ENCODE data around the gene JAGN1. TPM values are rescaled to one million over a fixed set of nuclear protein-coding genes. Genes with fewer than 3 reads are reported as not detected.

Gene JAGN1
- total RNA-seq, 2 experiments from 2014 or later = 14.4 to 15.1 TPM

DNA sequence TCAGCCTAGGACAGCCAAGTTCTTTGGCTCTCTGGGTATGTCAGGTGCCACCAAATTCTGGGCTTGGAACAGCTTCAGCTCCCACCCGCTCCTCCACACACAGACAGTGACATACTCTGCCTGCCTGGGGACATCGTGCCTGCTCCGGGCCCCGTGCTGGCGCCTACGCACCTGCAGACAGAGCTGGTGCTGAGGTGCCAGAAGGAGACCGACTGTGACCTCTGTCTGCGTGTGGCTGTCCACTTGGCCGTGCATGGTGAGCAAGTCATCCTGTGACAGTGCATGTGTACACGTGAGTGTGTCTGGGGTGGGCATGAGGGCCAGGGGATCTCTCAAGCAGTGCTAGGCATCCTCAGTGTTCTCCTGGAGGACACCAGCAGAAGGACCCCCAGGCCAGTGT is 27.4 kb downstream of the JAGN1 start:
- ChIA-PET CTCF (no interaction called here), POLR2A (interaction anchor here (4.9 kb wide), 1 partner anchor 15 kb away, joined by 32 read pairs; the partner anchor contains the start of gene CRELD1)
- no peak overlapping the region for H3K27ac ChIP-seq (ENCODE audit: low read depth in 1 of 2, low read length in 2 of 2)
- Mint-ChIP-seq H3K27me3 (no peaks in the 10 kb centered on the region), H3K4me1 (ENCODE audit: low read depth) (peaks cover 13% of the 10 kb centered on the region), H3K36me3 (ENCODE audit: low read depth) (no peaks in the 10 kb centered on the region), H3K9me3 (no peaks in the 10 kb centered on the region), H3K4me3 (no peak overlapping the region), H3K27ac (no peak overlapping the region)
- DNase-seq (no peak), ATAC-seq (ENCODE audit: poor library complexity) (no peak)
- TF ChIP-seq, protein P1, sequence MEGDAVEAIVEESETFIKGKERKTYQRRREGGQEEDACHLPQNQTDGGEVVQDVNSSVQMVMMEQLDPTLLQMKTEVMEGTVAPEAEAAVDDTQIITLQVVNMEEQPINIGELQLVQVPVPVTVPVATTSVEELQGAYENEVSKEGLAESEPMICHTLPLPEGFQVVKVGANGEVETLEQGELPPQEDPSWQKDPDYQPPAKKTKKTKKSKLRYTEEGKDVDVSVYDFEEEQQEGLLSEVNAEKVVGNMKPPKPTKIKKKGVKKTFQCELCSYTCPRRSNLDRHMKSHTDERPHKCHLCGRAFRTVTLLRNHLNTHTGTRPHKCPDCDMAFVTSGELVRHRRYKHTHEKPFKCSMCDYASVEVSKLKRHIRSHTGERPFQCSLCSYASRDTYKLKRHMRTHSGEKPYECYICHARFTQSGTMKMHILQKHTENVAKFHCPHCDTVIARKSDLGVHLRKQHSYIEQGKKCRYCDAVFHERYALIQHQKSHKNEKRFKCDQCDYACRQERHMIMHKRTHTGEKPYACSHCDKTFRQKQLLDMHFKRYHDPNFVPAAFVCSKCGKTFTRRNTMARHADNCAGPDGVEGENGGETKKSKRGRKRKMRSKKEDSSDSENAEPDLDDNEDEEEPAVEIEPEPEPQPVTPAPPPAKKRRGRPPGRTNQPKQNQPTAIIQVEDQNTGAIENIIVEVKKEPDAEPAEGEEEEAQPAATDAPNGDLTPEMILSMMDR (IDR thresholded peaks at IDR 0.05) = no peak
- no peaks in the 10 kb centered on the region for H3K27me3 ChIP-seq (ENCODE audit: control insufficient read depth in 1 of 2, insufficient read depth in 2 of 2, low read length in 2 of 2)
- no peaks in the 10 kb centered on the region for H3K9me3 ChIP-seq (ENCODE audit: control insufficient read depth in 1 of 2, insufficient read depth in 1 of 2, low read length in 2 of 2)
- intact Hi-C loops (cut with DNase I, micrococcal nuclease) = no loop called here
- H3K36me3 ChIP-seq (ENCODE audit: insufficient read depth, low read length) = no peaks in the 10 kb centered on the region
- H3K4me1 ChIP-seq (ENCODE audit: insufficient read depth, low read length) = peaks cover 26% of the 10 kb centered on the region
- no peak overlapping the region for H3K4me3 ChIP-seq (ENCODE audit: low read length)

DNA sequence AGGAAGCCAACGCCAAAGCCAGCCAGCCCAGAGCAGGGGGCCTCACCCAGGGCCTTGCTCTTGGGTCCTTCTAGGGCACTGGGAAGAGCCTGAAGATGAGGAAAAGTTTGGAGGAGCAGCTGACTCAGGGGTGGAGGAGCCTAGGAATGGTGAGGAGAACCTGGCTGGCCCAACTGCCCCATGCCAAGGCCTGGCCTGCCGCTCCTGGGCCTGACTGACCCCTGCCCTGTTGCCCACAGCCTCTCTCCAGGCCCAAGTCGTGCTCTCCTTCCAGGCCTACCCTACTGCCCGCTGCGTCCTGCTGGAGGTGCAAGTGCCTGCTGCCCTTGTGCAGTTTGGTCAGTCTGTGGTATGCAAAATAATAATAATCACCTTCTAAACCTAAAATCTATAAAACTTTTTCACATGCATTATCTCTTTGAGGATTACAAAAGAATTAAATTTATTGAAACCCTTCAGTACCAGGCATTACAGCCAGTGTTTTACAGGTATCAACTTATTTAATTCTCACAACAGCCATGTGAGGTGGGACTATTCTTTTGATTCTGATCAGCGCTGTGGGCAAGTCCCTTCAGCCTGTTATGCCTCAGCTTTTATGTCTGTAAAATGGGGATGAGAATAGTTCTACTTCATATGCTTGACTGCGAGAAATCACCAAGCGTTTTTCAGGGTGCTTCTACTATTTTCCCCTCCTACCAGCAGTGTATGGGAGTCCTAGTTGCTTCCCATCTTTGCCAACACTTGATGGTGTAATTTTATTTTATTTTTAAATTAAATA is 28.0 kb downstream of the JAGN1 start:
- POLR2A ChIA-PET = interaction anchor here (4.9 kb wide), 1 partner anchor 14 kb away, joined by 32 read pairs; the partner anchor contains the start of gene CRELD1
- Histone ChIP-seq H3K9me3 (ENCODE audit: control insufficient read depth in 1 of 2, insufficient read depth in 1 of 2, low read length in 2 of 2) (no peaks in the 10 kb centered on the region), H3K4me3 (ENCODE audit: low read length) (no peak overlapping the region), H3K27ac (ENCODE audit: low read depth in 1 of 2, low read length in 2 of 2) (no peak overlapping the region), H3K36me3 (ENCODE audit: insufficient read depth, low read length) (no peaks in the 10 kb centered on the region), H3K4me1 (ENCODE audit: insufficient read depth, low read length) (peaks cover 26% of the 10 kb centered on the region), H3K27me3 (ENCODE audit: control insufficient read depth in 1 of 2, insufficient read depth in 2 of 2, low read length in 2 of 2) (no peaks in the 10 kb centered on the region)
- Mint-ChIP-seq H3K9me3 (no peaks in the 10 kb centered on the region), H3K27ac (no peak overlapping the region), H3K4me3 (no peak overlapping the region), H3K36me3 (ENCODE audit: low read depth) (no peaks in the 10 kb centered on the region), H3K27me3 (no peaks in the 10 kb centered on the region), H3K4me1 (ENCODE audit: low read depth) (peaks cover 13% of the 10 kb centered on the region)
- DNase-seq = no peak
- intact Hi-C loops (cut with DNase I, micrococcal nuclease) = no loop called here
- CTCF ChIA-PET = no interaction called here
- TF ChIP-seq, protein P1 (IDR thresholded peaks at IDR 0.05) = no peak
- ATAC-seq (ENCODE audit: poor library complexity) = no peak

DNA sequence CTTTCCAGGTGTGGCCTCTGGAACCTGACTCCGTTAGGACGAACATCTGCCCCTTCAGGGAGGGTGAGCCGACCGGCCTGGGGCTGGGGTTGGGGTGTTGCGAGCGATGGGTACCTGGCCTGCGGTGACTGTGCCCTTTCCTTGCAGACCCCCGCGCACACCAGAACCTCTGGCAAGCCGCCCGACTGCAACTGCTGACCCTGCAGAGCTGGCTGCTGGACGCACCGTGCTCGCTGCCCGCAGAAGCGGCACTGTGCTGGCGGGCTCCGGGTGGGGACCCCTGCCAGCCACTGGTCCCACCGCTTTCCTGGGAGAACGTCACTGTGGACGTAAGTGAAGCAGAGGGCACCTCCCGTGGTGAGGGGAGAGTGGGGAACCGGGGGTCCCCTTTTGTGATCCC is 37.7 kb downstream of the JAGN1 start:
- no peaks in the 10 kb centered on the region for H3K36me3 ChIP-seq (ENCODE audit: insufficient read depth, low read length)
- Mint-ChIP-seq H3K27me3 (no peaks in the 10 kb centered on the region), H3K36me3 (ENCODE audit: low read depth) (no peaks in the 10 kb centered on the region), H3K4me1 (ENCODE audit: low read depth) (peaks cover 26% of the 10 kb centered on the region), H3K27ac (no peak overlapping the region), H3K4me3 (no peak overlapping the region), H3K9me3 (no peaks in the 10 kb centered on the region)
- ATAC-seq (ENCODE audit: poor library complexity) (no peak), DNase-seq (no peak)
- POLR2A ChIA-PET = no interaction called here
- H3K27ac ChIP-seq (ENCODE audit: low read depth in 1 of 2, low read length in 2 of 2) = no peak overlapping the region
- no peaks in the 10 kb centered on the region for H3K9me3 ChIP-seq (ENCODE audit: control insufficient read depth in 1 of 2, insufficient read depth in 1 of 2, low read length in 2 of 2)
- TF ChIP-seq, protein P1 (IDR thresholded peaks at IDR 0.05) = no peak
- CTCF ChIA-PET = no interaction called here
- H3K4me3 ChIP-seq (ENCODE audit: low read length) = no peak overlapping the region
- H3K4me1 ChIP-seq (ENCODE audit: insufficient read depth, low read length) = peaks cover 17% of the 10 kb centered on the region
- intact Hi-C loops (cut with DNase I, micrococcal nuclease) = no loop called here
- no peaks in the 10 kb centered on the region for H3K27me3 ChIP-seq (ENCODE audit: control insufficient read depth in 1 of 2, insufficient read depth in 2 of 2, low read length in 2 of 2)

Data from CD4-positive, alpha-beta T cell (primary cell).